DLD1 (cell line): ENCODE results near the gene CRACR2A.

ENCODE experiments used
- in situ Hi-C: cut with HindIII; loops from 2 replicates; pipeline ENCODE4 v1.10.0; 2017; ENCODE audit warnings: low sequenced_read_pairs

CRACR2A gene

DNA sequence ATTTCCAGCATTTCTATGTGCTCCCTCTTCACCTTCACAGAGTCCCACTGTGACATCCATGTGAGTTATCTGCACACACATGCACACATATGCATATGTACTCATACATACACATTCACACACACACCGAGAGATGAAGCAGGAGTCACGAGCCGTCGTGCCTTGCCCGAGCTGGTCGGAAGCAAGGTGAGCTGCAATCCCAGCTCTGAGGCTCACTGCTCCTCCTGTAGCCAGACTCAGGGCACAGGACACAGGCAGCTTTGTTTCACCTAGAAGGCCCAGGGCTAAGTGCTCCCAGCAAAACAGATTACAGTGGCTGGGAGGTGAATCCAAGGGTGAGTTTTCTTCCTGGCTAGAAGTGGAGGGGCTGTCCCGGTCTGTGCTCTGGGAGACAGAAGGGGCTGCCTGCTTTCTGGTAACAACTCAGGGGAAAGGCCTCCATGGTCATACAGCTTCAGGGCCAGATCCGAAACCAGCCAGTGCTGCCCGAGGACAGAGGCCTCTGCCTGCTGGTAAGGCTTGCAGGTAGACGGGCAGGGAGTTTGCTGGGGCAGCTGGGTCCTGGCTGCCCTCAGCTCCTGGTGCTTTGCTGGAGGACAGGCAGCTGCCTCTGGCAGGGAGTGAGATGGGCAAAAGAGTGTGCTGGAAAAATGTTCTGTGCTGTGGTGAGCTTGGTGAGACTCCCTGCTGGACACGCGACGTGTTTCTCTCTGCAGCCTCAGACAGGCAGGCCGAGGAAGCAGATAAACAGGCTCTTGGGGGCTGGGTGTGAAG is 123.7 kb downstream of the CRACR2A start:
- in situ Hi-C loops, result no loop called here

DNA sequence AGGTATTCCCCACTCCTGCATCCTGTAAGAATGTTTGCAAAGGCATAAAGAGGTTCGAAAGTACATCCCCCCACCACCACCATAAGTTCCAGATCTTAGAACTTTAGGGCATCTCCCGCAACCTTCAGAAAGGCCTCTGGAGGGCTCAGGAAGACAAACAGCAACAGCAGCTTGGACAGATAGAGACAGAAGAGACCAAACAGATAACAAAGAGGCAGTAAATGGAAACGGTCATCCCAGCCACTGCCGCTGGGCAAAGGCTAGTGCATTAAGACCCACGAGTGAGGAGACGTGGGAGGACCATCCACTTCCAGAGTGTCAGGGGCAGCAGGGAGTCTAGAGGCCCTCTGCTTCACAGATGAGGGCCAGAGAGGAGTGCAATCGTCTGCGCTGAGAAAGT is 124.3 kb downstream of the CRACR2A start:
- in situ Hi-C loops, result no loop called here

DNA sequence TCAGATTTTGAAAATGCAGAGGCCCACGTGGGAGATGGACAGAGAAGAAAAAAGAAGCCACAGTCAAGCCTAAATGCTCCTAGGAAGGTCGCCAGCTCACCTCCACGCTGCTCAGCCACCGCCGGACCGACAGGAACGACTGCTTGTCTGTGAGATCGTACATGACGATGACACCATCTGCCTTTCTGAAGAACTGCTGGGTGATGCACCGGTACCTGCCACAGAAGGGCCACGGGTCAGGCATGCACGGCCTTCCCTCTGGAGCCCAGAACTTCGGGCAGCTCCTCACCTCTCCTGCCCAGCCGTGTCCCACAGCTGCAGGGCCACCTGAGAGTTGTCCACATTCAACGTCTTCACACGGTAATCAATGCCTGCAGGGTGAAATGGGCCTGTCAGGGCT is 125.6 kb downstream of the CRACR2A start:
- in situ Hi-C loops, result no loop called here

DNA sequence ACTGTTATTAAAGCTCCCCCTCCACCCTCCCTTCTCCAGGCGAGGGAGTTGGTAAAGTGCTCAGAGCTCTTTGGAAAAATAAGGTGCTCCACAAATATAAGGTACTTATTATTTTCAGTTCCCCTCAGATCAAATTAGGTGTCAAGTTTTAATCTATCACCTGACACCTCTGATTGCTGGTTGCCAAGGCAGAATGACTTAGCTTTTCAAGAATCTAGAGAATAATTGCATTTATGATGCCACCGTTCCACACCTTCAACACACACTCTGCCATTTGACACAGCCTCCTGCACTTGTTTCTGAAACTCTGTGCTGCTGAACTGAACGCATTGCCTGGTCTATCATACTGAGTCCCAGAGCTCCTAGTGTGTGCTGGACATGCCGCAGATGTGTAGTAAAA is 128.6 kb downstream of the CRACR2A start:
- in situ Hi-C loops, result no loop called here

DNA sequence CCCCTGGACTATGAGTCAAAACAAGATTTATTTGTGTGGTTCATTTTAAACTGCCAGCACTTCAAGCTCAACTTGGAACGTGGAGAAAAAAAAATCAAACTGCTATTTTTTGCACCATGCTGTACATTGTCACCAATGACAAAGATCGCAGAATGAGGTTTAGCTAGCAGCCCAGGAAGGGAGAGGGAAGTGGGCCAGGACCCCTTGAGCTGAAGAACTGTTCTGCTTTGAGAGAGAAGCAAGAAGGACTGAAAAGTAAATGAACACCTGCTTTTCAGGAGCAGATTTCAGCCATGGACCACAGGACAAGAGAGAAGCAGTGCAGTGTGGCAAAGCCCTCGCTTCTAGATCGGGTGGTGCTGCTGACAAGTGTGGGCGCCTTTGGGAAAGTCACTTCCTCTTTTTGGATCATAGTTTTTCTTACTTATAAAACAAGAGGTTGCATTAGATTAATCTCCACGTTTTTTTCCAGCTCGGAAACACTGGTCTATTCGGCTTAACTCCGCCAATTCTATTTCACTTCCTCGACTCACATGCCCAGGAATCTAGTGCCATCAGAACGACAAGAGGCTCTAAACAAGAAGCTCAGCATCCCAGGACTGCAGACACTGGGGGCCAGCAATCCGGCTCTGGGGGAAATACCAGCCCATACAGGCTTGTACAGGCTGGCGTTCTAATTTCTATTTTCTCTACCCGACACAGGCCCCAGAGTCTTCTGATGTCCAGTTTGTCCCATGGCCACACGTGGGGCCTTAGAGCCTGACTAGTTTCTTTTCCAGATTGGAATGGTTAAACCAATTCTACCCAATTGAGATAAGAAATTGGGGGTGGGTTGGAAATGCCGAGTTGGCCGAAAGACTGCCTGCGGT is 129.9 kb downstream of the CRACR2A start:
- in situ Hi-C loops, result no loop called here

DNA sequence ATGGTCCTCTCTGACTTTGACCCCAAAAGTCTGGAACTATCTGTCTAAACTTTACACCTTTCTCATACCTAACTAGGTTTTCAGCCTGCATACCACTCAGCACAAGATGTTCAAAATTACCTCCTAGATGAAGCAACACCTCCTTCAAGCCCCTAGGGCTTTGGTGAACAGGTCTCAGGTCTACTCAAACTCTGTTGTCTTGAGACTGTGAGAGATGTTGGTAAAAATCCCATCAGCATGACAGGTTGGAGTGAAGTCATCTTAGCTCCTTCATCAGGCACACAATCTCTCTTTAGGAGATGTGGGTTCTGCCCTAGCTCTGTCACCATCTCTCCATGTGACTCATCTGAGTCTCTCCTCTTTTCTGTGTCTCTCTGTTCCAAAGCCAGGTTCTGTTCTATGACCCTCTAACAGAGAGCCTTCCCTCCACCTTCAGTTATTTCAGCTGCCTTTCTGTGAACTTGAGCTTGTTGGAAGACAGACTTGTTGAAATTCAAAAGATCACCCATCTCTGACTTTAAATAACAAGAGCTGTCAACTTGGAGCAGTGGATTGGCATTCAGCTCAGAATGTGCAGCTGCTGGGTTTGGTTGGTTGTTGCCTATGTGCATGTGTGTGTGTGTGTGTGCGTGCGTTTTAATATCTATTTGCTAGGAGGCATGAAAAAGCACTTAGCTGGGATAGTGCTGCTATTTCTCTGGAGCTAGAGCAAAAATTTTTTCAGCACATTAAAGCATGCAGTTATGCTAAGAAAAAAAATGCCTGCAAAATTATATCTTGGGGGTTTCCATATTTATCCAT is 130.7 kb downstream of the CRACR2A start:
- in situ Hi-C loops, result no loop called here

DNA sequence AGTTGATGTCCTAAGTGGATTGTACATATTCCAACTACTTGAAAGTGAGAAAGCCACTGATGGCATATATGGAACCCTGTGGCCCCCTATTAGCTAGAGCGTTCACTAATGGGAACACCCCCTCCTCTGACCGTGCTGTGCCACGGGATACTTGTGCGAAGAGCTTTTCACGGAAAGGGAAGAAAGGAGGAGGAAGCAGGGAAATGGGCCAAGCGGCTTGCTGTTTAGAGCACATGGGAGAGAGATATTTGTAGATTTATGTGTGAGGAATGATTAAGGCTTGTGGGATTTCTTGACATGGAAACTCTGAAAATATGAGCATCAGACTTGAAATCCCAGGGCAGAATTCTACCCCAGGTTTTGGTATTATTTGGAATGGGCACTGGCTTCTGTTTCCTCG is 132.1 kb downstream of the CRACR2A start:
- in situ Hi-C loops, result no loop called here

DNA sequence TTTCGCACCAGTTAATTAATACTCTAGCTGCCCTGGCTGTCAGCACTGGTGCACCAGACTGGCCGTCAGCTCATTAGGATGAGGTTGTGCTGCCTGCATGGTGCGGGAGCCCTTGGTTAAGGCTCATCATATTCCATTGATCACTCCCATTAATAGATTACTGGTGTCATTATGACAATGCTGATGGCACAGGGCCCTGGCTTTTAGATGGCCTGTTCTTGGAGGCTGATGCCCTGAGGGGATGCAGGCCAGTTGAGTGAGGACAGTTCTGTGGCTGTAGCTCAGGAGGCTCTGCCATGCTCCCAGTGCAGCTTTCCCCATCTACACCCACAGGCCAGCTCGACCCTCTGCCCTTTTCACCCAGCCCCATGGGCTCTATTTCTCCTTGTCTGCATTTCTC is 135.3 kb downstream of the CRACR2A start:
- in situ Hi-C loops, result no loop called here

DNA sequence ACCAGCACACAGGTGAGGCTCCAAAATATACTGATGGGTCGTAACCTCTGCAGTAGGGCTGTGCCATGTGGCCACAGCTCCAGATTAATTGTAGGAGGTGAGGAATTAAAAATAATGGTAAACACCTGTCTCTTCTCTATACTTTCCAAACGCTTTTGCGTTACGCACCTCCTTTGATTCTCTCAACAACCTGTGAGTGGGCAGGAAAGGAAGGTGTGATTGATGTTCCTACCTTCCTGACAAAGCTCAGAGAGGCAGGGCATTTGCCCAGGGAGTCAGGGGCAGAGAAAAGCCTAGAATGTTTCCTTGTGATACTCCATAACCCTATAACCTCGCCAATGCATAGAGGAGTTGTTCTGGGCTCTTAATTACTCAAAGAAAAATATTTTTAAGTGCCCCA is 137.0 kb downstream of the CRACR2A start:
- in situ Hi-C loops, result no loop called here

DNA sequence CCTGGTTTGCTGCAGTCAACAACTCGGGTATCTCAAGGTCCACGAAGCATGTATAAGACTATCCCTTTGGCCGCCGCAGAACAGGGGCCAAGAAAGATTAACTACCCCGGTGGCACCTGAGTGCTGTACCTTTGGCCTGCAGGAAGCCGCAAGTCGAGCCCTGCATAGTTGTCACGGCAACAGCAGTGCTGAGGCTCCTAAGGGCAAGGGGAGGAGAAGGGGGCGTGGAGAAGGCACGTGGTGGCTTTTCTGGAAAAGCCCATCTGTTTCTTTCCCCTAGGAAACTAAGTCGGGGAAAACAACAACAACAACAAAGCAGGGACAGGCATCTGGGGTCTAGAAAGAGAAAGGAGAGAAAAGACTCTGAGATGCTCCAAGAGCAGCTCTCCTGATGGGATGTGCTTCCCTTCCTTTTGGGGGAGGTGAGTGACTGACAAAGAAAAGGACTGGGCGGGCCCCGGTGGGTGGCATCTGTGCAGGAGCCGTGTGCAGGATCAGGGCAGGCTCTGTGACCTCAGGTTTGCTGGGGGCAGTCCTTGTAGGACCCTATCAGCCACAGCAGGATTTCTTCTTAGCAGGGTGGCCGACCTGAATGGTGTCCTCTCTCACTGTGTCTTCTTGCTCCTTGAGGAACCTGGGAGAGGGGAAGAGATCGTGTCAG is 138.0 kb downstream of the CRACR2A start:
- in situ Hi-C loops, result no loop called here

DNA sequence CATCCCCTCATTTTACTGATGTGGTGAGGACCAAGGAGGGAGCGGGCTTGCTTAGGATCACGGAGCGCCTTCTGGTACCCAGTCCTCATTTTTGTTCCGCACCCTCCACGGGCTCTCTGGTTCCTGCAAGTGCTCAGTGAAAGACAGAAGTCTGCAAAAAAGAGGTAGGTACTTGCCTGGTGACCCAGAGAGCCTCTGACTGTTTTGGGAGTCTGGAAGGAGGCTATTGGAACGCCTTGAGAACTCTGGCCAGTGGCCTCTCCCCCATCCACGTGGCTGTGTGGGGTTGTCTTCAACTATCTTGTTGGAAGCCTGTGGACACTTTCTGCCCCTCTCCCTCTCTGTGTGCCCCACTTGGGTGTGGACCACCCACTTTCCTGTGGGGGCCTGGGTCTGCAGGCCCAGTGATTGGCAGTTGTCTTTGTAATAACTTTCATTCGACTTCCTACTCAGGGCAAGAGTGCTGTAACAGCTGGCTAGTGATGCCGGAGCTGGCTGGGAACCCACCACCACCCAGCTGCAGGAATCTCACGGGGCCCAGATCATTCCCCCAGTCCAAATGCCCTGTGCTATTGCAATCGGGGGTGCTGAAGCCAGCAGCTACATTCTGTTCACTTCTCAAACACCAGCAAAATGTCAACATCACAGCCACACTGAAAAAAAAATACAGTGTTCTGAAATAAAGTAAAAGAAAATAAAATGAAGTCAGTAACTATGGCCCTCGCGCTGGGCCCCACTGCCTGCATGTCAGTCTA is 139.1 kb downstream of the CRACR2A start:
- in situ Hi-C loops, result no loop called here

DNA sequence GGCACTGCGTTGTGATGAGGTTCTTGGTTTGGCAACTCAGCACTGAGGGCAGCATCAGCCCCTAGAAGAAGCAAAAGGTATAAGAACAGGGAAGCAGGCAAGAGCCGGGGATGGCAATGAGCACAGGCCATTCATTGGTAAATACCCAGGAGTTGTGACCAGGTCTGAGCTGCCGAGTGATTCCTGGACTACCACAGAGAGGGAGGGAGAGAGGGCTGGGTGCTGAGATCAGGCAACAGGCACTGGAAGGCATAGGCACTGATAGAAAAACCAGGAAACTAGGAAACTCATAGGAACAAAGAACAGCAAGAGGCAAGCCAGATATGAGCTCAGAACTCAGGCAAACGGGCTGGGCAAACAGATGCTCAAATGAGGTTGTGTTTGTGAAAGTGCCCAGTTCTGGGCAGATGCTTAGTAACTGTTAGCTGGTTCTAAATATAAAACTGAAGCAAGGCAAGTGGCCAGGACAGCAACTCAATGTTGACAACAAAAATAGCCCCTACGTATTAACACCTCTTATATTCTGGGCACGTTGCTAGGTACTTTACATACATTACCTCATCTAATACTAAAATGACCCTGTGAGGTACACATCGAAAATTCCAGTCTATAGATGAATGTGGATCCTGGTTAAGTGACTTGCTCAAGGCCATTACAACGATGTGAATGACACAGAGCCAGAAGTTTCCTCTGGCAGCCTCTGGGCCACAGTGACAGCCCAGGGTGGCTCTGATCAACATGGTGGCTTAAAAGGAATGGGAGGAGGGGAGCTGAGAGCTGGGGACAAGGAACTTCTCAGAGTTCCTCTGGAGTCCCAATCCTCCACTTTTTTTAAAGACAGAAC is 140.8 kb downstream of the CRACR2A start:
- in situ Hi-C loops, result no loop called here

DNA sequence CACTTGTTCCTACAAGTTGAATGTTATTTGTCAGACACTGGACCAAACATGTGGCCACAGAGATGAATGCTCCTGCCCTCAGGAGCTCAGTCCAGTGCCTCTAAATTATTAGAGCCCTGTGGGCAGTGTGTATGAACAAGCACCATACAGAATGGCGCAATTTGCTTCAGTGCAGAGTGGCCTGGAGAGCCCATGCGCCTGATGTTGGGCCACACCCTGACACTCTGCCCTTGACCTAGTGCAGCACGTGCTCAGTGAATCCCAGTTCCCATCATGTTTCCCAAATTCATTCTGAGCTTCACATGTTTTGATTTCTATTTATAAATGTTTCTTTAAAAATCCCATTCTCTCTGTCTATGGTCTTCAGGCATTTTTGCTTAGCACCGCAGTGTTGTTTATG is 145.1 kb downstream of the CRACR2A start:
- in situ Hi-C loops, result no loop called here

DNA sequence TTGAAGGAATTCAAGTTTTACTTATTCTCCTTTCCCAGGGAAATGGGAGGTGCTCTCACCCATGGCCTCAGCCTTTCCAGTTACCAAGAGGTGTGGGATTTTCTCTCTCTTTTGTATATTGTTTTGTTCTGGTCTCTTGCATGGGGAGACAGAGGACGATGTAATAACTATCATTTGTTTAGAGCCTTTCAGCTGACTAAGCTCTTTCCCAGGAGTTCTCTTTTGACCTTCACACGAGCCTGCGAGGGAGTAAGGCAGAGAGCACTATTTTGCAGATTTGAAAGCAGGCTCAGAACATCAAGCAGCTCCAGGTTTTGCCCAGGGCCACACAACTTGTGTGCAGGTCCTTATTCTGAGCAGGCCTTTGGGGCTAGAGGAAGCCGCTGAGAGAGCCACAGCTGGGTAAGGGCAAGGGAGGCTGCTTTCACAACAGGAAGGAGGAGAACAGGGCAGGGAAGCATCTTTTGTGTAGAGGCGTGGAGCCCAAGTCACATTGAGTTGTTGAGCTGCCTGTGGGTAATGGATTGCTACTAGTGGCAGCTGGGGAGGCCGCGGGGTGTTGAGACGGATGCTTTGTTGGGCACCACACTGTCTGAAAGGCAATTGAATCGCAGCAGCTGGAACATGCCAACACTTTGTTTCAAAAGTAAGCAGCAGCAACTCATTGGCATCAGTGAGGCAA is 145.7 kb downstream of the CRACR2A start:
- in situ Hi-C loops, result no loop called here

DNA sequence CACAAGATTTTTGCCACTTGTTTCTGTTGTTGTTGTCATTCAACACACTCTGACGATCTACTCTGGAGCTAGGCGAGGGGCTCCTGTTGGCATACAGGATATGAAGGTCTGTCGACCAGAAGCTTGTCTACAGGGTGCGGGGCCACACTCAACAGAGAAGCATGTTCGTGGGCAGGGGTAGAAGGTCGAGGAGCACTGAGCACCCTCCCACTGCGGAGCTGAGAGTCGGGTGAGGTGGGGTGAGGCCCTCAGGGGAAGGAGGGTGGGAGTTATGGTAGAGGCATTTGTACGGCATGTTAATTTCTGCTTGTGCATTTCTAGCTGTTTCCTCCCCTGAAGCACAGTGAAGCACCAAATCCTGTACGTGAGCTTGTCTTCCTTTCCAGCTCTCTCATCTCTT is 146.8 kb downstream of the CRACR2A start:
- in situ Hi-C loops, result no loop called here

DNA sequence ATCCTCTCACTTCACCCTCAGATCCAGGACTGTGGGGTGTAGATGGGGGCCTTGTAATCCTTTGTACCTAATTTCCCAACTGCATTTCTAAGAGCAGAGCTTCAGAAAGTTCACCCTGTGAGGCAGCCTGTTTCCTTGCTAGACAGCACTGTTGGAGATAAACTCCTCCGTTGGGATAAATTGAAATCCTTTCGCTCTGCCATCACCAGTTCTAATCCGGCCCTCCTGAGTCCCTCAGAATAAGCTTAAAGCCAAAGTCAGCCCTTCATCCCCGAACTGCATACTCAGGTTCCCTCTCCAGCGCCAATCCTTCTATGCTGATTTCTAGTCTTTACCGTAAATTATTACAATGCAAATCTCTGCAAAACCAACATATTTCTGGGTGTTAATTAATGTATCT is 147.2 kb downstream of the CRACR2A start:
- in situ Hi-C loops, result no loop called here

DNA sequence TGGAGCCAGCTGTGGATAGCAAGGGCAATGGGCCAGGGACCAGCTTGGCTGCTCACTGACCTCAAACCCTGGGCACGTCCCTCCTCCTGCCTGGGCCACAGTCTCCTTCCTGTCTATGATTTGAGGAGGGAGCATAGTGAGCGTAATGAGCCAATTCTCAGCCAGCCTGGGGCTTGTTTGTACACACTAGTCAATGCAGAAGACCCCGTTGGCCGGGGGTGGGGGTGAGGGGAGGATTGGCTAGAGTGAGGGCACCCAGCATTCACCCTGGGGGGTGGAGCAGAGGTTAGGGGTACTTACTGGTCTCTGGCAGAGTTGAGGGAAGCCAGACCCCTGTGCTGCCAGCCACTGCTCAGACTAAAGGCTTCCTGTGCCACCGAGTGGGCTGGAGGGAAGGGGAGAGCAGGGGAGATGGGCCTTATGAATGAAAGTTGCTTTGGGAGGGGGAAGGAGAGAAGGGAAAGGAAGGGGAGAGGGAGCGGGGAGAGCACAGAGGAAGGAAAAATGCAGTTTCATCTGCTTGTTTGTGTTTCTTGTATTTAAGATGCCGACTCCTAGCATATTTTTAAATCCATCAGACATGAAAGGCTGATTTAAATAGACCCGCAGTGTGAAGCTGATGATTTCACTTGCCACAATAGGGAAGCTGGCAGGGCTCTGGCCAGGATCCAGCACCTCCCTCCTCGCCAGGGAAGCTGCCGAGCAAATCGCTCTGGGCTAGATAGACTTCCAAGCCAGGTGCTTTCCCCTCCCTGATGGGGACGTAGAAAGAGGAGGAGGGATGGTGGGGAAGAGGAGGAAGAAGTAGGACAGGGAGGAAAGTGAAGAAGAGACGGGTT is 147.9 kb downstream of the CRACR2A start:
- in situ Hi-C loops, result no loop called here

DNA sequence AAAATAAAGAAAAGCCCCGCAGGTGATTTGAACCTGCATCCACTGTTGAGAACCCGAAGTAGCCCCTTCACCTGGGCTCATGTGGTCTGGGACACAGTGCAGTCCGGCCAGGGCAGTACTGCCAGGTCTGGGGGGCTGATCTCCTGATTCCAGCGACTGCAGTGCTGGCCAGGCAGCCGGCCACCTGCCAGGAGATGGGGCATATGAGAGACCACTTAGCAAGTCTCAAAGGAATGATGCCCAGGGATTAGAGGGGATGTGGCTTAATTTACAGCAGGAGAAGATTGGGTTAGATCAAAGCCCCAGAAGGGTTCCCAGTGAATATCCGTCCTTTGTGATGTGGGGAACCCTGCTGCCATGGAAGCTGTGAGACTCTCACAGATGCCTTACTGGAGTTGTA is 148.6 kb downstream of the CRACR2A start:
- in situ Hi-C loops, result no loop called here
